GM12878 (cell line): Measurements from ENCODE around the gene EYS. TPM values are rescaled to one million over a fixed set of nuclear protein-coding genes. Genes with fewer than 3 reads are reported as not detected.

Experiments
- ATAC-seq: fragments of 200-7000 bp; cut with Tn5 transposase; 3 replicates; pipeline ENCODE4 v1.9.1; 2020; ENCODE audit warnings: mild to moderate bottlenecking, moderate library complexity
- BruUV-seq: library from RNA; stranded (reverse); fragments of 400-500 nt; replicated peaks from 2 replicates; lab custom pipeline; 2021; lab: Mats Ljungman, UMichigan
- CTCF ChIA-PET: fragments of 300-600 bp; sonication (Branson Sonifier 250); formaldehyde crosslinking; extraction: SDS; loops from one replicate; lab custom pipeline; 2021; ENCODE audit warnings: inconsistent platforms; lab: Yijun Ruan, JAX
- POLR2A ChIA-PET: fragments of 350-600 bp; formaldehyde crosslinking; extraction: SDS; loops from one replicate; lab custom pipeline; 2021; ENCODE audit warnings: inconsistent platforms; lab: Charles Lee
- RAD21 ChIA-PET: fragments of 300-600 bp; sonication (Branson Sonifier 250); formaldehyde crosslinking; loops from one replicate; lab custom pipeline; 2023; ENCODE audit warnings: antibody characterized with exemption; ENCODE audit not compliant: unreplicated experiment; lab: Charles Lee
- SMC1A ChIA-PET: fragments of 300-600 bp; sonication (Branson Sonifier 250); formaldehyde crosslinking; loops from one replicate; lab custom pipeline; 2023; ENCODE audit not compliant: unreplicated experiment, uncharacterized antibody; lab: Charles Lee
- DNase-seq: peaks from one replicate; pipeline ENCODE4 v3.0.0-alpha.2; 2011; ENCODE audit warnings: low read depth, low spot score
- FAIRE-seq: peaks from 3 replicates; lab custom pipeline; 2011; peaks lifted over from hg19 to GRCh38; lab: Jason Lieb, UNC
- H2AFZ ChIP-seq: 2 replicates; pipeline ENCODE4 v1.6.0; 2011; ENCODE audit warnings: low read depth, low read length, control low read depth; ENCODE audit not compliant: control insufficient read depth
- H3K27ac ChIP-seq: 2 replicates; pipeline ENCODE4 v1.5.1; 2011; ENCODE audit warnings: control low read depth; ENCODE audit not compliant: control insufficient read depth, insufficient read depth
- H3K27me3 ChIP-seq, 2 experiments: replicated peaks in 1 of 2; 2 replicates each; pipeline versions ENCODE4 v1.6.0 to v1.6.1; 2011; ENCODE audit warnings: low read length in 1 of 2; ENCODE audit not compliant: control insufficient read depth in 2 of 2, insufficient read depth in 2 of 2
- H3K36me3 ChIP-seq, 2 experiments: 2 replicates each; pipeline ENCODE4 v1.5.1; 2011; ENCODE audit warnings: low read length in 1 of 2; ENCODE audit not compliant: control insufficient read depth in 2 of 2, insufficient read depth in 2 of 2
- H3K4me1 ChIP-seq: 2 replicates; pipeline ENCODE4 v1.6.1; 2011; ENCODE audit warnings: mild to moderate bottlenecking, low read length, moderate library complexity, mixed read lengths; ENCODE audit not compliant: control insufficient read depth, insufficient read depth
- H3K4me2 ChIP-seq: 2 replicates; pipeline ENCODE4 v1.6.0; 2011; ENCODE audit warnings: control low read depth; ENCODE audit not compliant: control insufficient read depth, insufficient read depth
- H3K4me3 ChIP-seq: fragments of 200-600 bp; sonication (generic); 2 replicates; pipeline ENCODE4 v1.5.1; 2016
- H3K79me2 ChIP-seq: 2 replicates; pipeline ENCODE4 v1.6.0; 2011; ENCODE audit warnings: low read length; ENCODE audit not compliant: control insufficient read depth, insufficient read depth
- H3K9ac ChIP-seq: 2 replicates; pipeline ENCODE4 v1.8.0; 2011; ENCODE audit warnings: low read length, control low read depth, mixed read lengths; ENCODE audit not compliant: control insufficient read depth, insufficient read depth
- H3K9me3 ChIP-seq: replicated peaks from 3 replicates; pipeline ENCODE4 v1.5.1; 2011; ENCODE audit warnings: mild to moderate bottlenecking, low read length; ENCODE audit not compliant: control insufficient read depth, insufficient read depth
- H4K20me1 ChIP-seq: 2 replicates; pipeline ENCODE4 v1.6.0; 2011; ENCODE audit not compliant: control insufficient read depth, insufficient read depth
- CHD2 ChIP-seq: IDR thresholded peaks from 2 replicates; pipeline ENCODE4 v1.6.1; 2011; ENCODE audit warnings: low read depth, low read length, improper control_type of control experiment, borderline replicate concordance
- GABPA ChIP-seq: IDR thresholded peaks from 2 replicates; pipeline ENCODE4 v1.6.1; 2014; ENCODE audit warnings: antibody characterized with exemption, low read depth, mild to moderate bottlenecking, inconsistent platforms
- JUNB ChIP-seq: IDR thresholded peaks from 2 replicates; pipeline ENCODE4 v1.6.1; 2016; ENCODE audit warnings: antibody characterized with exemption, mild to moderate bottlenecking
- NR2C2 ChIP-seq: IDR thresholded peaks from 2 replicates; pipeline ENCODE4 v1.6.1; 2011; ENCODE audit warnings: borderline replicate concordance, low read depth; ENCODE audit not compliant: control insufficient read depth, insufficient read length
- POU2F2 ChIP-seq: IDR thresholded peaks from 3 replicates; pipeline ENCODE4 v1.6.1; 2011; ENCODE audit warnings: low read depth, mild to moderate bottlenecking, low read length, borderline replicate concordance
- RB1 ChIP-seq: fragments of 450-650 bp; formaldehyde crosslinking; IDR thresholded peaks from 2 replicates; pipeline ENCODE4 v1.6.1; 2017; ENCODE audit warnings: mild to moderate bottlenecking, borderline replicate concordance
- SREBF2 ChIP-seq: IDR thresholded peaks from 2 replicates; pipeline ENCODE4 v1.6.1; 2012; ENCODE audit warnings: mild to moderate bottlenecking, low read length
- WRNIP1 ChIP-seq: IDR thresholded peaks from 2 replicates; pipeline ENCODE4 v1.6.1; 2011; ENCODE audit warnings: low read depth, low read length, improper control_type of control experiment, borderline replicate concordance
- ZBED1 ChIP-seq: IDR thresholded peaks from 2 replicates; pipeline ENCODE4 v1.6.1; 2016; ENCODE audit warnings: borderline replicate concordance
- WGBS: methylation state at CpG from one replicate; pipeline ENCODE4 v1.1.6; 2016; ENCODE audit warnings: low lambda C conversion rate; ENCODE audit not compliant: insufficient replicate concordance, insufficient coverage; ENCODE audit errors: missing lambda C conversion rate; 5-methylcytosine and 5-hydroxymethylcytosine counted together
- in situ Hi-C: fragments of 300-500 bp; cut with MboI; formaldehyde crosslinking; loops from 9 replicates; pipeline ENCODE4 v1.14.3; 2018; ENCODE audit warnings: mixed read lengths
- intact Hi-C: fragments of 100-400 bp; cut with micrococcal nuclease; formaldehyde crosslinking; loops from one replicate; pipeline ENCODE4 v1.14.2; 2022; ENCODE audit not compliant: unreplicated experiment
- polyA plus RNA-seq, 11 experiments: library from polyadenylated mRNA; depleted of rRNA in 4 of 11; unstranded in 6 of 11; stranded (reverse) in 5 of 11; fragments of >200 nt; fragmentation: Nextera tagmentation in 4 of 11; fragmentation: Illumina TruSeq in 1 of 11; extraction: Ambion mirVana in 4 of 11; extraction: Trizol in 1 of 11; gene quantifications; 1 replicate in 1 of 11; 2 replicates in 10 of 11; pipeline versions ENCODE4 v1.2.1 to v1.2.3, GENCODE V29; 2011 to 2016; ENCODE audit warnings: inconsistent platforms in 2 of 11, missing spikeins in 2 of 11, low read depth in 1 of 11
- total RNA-seq, 4 experiments: library from RNA; depleted of rRNA in 3 of 4; stranded (reverse); fragments of >200 nt in 3 of 4; fragmentation: Illumina TruSeq in 1 of 4; extraction: Trizol in 1 of 4; gene quantifications; 2 replicates each; pipeline versions ENCODE4 v1.2.1 to v1.2.3, GENCODE V29; 2013 to 2021
- TF ChIP-seq, protein P1 (sequence below): IDR thresholded peaks from 2 replicates; pipeline ENCODE4 v1.6.1; 2012; ENCODE audit warnings: low read depth, low read length, improper control_type of control experiment
- TF ChIP-seq, protein P2 (sequence below): fragments of 450-650 bp; IDR thresholded peaks from 2 replicates; pipeline ENCODE4 v1.6.1; 2017; ENCODE audit warnings: mild to moderate bottlenecking, moderate library complexity
- TF ChIP-seq, protein P3 (sequence below): fragments of 450-650 bp; IDR thresholded peaks from 2 replicates; pipeline ENCODE4 v1.6.1; 2018; ENCODE audit warnings: borderline replicate concordance, mild to moderate bottlenecking; ENCODE audit not compliant: partially characterized antibody

Gene EYS
- total and polyA plus RNA-seq, 10 of the 15 experiments (the other 5 are each of a cell fraction or from before 2014, with no cell fraction given) = under 0.01 to 0.14 (median 0.02) TPM; not detected in 1

DNA sequence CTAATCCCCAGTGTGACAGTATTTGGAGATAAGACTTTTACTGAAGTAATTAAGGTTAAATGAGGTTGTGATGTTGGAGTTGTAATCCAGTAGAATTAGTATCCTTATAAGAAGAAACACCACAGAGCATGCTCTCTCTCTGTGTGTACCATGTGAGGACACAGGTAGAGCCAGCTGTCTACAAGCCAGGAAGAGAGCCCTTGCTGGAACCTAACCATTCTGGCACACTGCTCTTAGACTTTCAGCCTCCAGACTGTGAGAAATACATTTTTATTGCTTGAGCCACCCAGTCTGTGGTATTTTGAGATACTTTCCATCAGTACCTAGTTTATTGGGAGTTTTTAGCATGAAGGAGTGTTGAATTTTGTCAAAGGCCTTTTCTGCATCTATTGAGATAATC is 1961.2 kb downstream of the EYS start:
- FAIRE-seq (no peak), DNase-seq (no peak), ATAC-seq (no peak)
- CTCF ChIA-PET = no interaction called here
- TF ChIP-seq JUNB (no peak), WRNIP1 (no peak), CHD2 (no peak)
- Histone ChIP-seq H2AFZ (no peak overlapping the region), H3K36me3 (no peaks in the 10 kb centered on the region), H3K27ac (no peak overlapping the region), H3K4me3 (no peak overlapping the region), H3K9me3 (no peaks in the 10 kb centered on the region), H3K4me1 (no peaks in the 10 kb centered on the region), H3K9ac (no peak overlapping the region), H3K27me3 (no peaks in the 10 kb centered on the region), H3K79me2 (no peaks in the 10 kb centered on the region), H3K4me2 (no peak overlapping the region), H4K20me1 (no peaks in the 10 kb centered on the region)
- no TSS peak for BruUV-seq
- RAD21 ChIA-PET = no interaction called here
- intact Hi-C loops (no loop called here), in situ Hi-C loops (no loop called here)
- POLR2A ChIA-PET = no interaction called here
- SMC1A ChIA-PET = interaction anchor here (0.5 kb wide), 1 partner anchor 15 kb away, joined by 4 read pairs; no protein-coding TSS in a partner anchor

DNA sequence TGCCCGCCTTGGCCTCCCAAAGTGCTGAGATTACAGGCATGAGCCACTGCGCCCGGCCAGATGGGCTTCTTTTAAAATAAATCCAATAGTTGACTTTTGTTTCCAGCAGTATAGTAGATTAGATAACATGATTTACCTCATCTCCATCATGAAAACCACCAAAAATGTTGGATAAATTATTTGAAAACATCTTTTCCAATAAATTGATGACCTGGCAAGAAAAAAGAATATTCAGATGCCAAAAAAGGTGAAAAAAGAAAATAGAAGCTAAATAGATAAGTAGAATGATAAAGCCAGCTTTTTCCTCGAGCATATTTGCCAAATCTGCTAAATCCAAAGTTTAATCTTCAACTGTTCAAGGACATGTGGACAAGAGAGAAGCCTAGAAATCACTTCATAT is 1962.2 kb downstream of the EYS start:
- no peaks in the 10 kb centered on the region for H3K36me3 ChIP-seq
- SMC1A ChIA-PET = interaction anchor here (0.7 kb wide), 1 partner anchor 393 kb away, joined by 3 read pairs; no protein-coding TSS in a partner anchor
- DNase-seq (no peak), ATAC-seq (no peak), FAIRE-seq (no peak)
- RAD21 ChIA-PET = no interaction called here
- intact Hi-C loops = no loop called here
- CTCF ChIA-PET = interaction anchor here (0.6 kb wide), 1 partner anchor 34 kb away, joined by 3 read pairs; no protein-coding TSS in a partner anchor
- no peak overlapping the region for H3K9ac ChIP-seq
- H2AFZ ChIP-seq = no peak overlapping the region
- H3K9me3 ChIP-seq = no peaks in the 10 kb centered on the region
- no peaks in the 10 kb centered on the region for H3K79me2 ChIP-seq
- WGBS = 26% methylated on average over 4 of the region's 4 CpGs
- no peak overlapping the region for H3K4me3 ChIP-seq
- POLR2A ChIA-PET = no interaction called here
- no peaks in the 10 kb centered on the region for H4K20me1 ChIP-seq
- no TSS peak for BruUV-seq
- H3K27me3 ChIP-seq = no peaks in the 10 kb centered on the region
- H3K4me2 ChIP-seq = no peak overlapping the region
- H3K27ac ChIP-seq = no peak overlapping the region
- in situ Hi-C loops = no loop called here
- H3K4me1 ChIP-seq = no peaks in the 10 kb centered on the region
- TF ChIP-seq, protein P1, sequence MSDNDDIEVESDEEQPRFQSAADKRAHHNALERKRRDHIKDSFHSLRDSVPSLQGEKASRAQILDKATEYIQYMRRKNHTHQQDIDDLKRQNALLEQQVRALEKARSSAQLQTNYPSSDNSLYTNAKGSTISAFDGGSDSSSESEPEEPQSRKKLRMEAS = no peak
- TF ChIP-seq NR2C2 = no peak
- TF ChIP-seq POU2F2 = no peak
- no peak for TF ChIP-seq ZBED1
- TF ChIP-seq GABPA = no peak
- TF ChIP-seq RB1 = no peak
- no peak for TF ChIP-seq SREBF2
- TF ChIP-seq, protein P2, sequence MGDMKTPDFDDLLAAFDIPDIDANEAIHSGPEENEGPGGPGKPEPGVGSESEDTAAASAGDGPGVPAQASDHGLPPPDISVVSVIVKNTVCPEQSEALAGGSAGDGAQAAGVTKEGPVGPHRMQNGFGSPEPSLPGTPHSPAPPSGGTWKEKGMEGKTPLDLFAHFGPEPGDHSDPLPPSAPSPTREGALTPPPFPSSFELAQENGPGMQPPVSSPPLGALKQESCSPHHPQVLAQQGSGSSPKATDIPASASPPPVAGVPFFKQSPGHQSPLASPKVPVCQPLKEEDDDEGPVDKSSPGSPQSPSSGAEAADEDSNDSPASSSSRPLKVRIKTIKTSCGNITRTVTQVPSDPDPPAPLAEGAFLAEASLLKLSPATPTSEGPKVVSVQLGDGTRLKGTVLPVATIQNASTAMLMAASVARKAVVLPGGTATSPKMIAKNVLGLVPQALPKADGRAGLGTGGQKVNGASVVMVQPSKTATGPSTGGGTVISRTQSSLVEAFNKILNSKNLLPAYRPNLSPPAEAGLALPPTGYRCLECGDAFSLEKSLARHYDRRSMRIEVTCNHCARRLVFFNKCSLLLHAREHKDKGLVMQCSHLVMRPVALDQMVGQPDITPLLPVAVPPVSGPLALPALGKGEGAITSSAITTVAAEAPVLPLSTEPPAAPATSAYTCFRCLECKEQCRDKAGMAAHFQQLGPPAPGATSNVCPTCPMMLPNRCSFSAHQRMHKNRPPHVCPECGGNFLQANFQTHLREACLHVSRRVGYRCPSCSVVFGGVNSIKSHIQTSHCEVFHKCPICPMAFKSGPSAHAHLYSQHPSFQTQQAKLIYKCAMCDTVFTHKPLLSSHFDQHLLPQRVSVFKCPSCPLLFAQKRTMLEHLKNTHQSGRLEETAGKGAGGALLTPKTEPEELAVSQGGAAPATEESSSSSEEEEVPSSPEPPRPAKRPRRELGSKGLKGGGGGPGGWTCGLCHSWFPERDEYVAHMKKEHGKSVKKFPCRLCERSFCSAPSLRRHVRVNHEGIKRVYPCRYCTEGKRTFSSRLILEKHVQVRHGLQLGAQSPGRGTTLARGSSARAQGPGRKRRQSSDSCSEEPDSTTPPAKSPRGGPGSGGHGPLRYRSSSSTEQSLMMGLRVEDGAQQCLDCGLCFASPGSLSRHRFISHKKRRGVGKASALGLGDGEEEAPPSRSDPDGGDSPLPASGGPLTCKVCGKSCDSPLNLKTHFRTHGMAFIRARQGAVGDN = no peak
- TF ChIP-seq, protein P3, sequence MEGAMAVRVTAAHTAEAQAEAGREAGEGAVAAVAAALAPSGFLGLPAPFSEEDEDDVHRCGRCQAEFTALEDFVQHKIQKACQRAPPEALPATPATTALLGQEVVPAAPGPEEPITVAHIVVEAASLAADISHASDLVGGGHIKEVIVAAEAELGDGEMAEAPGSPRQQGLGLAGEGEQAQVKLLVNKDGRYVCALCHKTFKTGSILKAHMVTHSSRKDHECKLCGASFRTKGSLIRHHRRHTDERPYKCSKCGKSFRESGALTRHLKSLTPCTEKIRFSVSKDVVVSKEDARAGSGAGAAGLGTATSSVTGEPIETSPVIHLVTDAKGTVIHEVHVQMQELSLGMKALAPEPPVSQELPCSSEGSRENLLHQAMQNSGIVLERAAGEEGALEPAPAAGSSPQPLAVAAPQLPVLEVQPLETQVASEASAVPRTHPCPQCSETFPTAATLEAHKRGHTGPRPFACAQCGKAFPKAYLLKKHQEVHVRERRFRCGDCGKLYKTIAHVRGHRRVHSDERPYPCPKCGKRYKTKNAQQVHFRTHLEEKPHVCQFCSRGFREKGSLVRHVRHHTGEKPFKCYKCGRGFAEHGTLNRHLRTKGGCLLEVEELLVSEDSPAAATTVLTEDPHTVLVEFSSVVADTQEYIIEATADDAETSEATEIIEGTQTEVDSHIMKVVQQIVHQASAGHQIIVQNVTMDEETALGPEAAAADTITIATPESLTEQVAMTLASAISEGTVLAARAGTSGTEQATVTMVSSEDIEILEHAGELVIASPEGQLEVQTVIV = no peak
